K562 (cell line): ENCODE measurements around the gene NFAM1. TPM values are rescaled to one million over a fixed set of nuclear protein-coding genes. Genes with fewer than 3 reads are reported as not detected.

ENCODE experiments used
- CBX5 ChIP-seq: IDR thresholded peaks from 2 replicates; pipeline ENCODE4 v1.6.1; 2014; ENCODE audit warnings: low read depth, borderline replicate concordance
- CREM ChIP-seq: IDR thresholded peaks from 2 replicates; pipeline ENCODE4 v1.6.1; 2014; ENCODE audit warnings: antibody characterized with exemption, low read depth
- FOXK2 ChIP-seq, 2 experiments: fragments of 450-650 bp; IDR thresholded peaks in 1 of 2; conservative IDR thresholded peaks in 1 of 2; 2 replicates each; pipeline ENCODE4 v1.6.1; 2016; ENCODE audit warnings: low read depth in 2 of 2, mild to moderate bottlenecking in 1 of 2
- HDAC8 ChIP-seq: fragments of 450-650 bp; IDR thresholded peaks from 2 replicates; pipeline ENCODE4 v1.6.1; 2016; ENCODE audit warnings: mild to moderate bottlenecking, missing genetic modification characterization, moderate library complexity, missing compliant biosample characterization
- ILK ChIP-seq: fragments of 450-650 bp; IDR thresholded peaks from 2 replicates; pipeline ENCODE4 v1.6.1; 2016; ENCODE audit warnings: missing genetic modification characterization, low read depth, mild to moderate bottlenecking, missing compliant biosample characterization, moderate library complexity, borderline replicate concordance
- LARP7 ChIP-seq: fragments of 450-650 bp; IDR thresholded peaks from 2 replicates; pipeline ENCODE4 v1.6.1; 2016
- NFXL1 ChIP-seq: fragments of 450-650 bp; formaldehyde crosslinking; IDR thresholded peaks from 2 replicates; pipeline ENCODE4 v1.4.0; 2021; ENCODE audit warnings: mild to moderate bottlenecking
- NUFIP1 ChIP-seq: fragments of 450-650 bp; IDR thresholded peaks from 2 replicates; pipeline ENCODE4 v1.6.1; 2018; ENCODE audit not compliant: partially characterized antibody
- PRMT5 ChIP-seq: sonication (generic); formaldehyde crosslinking; IDR thresholded peaks from 2 replicates; pipeline ENCODE4 v1.5.0; 2020; ENCODE audit warnings: missing genetic modification reagents
- RAD21 ChIP-seq, 2 experiments: fragments of 250-450 bp in 1 of 2; fragments of 450-650 bp in 1 of 2; sonication (Bioruptor Pico) in 1 of 2; formaldehyde crosslinking in 1 of 2; IDR thresholded peaks in 1 of 2; conservative IDR thresholded peaks in 1 of 2; 2 replicates each; pipeline versions ENCODE4 v1.4.0 to v1.8.0; 2020 to 2022; ENCODE audit warnings: mild to moderate bottlenecking in 2 of 2, moderate library complexity in 1 of 2
- SP2 ChIP-seq: IDR thresholded peaks from 2 replicates; pipeline ENCODE4 v1.6.1; 2011; ENCODE audit warnings: mild to moderate bottlenecking, low read depth, low read length, moderate library complexity; ENCODE audit not compliant: poor library complexity, severe bottlenecking; ENCODE audit errors: extremely low read depth
- YBX1 ChIP-seq: fragments of 450-650 bp; IDR thresholded peaks from 2 replicates; pipeline ENCODE4 v1.7.1; 2016; ENCODE audit warnings: mild to moderate bottlenecking
- ZFP36 ChIP-seq: fragments of 150-350 bp; IDR thresholded peaks from 2 replicates; pipeline ENCODE4 v1.6.1; 2018; ENCODE audit warnings: low read length, low read depth; ENCODE audit not compliant: partially characterized antibody
- ZNF253 ChIP-seq: fragments of 250-450 bp; sonication (Bioruptor Pico); conservative IDR thresholded peaks from 2 replicates; pipeline ENCODE4 v1.6.1; 2021; ENCODE audit warnings: mild to moderate bottlenecking
- ZNF354B ChIP-seq: fragments of 250-450 bp; sonication (Bioruptor Pico); IDR thresholded peaks from 2 replicates; pipeline ENCODE4 v1.4.0; 2020
- ZNF384 ChIP-seq: IDR thresholded peaks from 2 replicates; pipeline ENCODE4 v1.6.1; 2012; ENCODE audit warnings: low read depth, low read length, improper control_type of control experiment
- ZNF740 ChIP-seq, 3 experiments: fragments of 200-800 bp in 1 of 3; sonication (Bioruptor generic) in 1 of 3; sonication (generic) in 1 of 3; formaldehyde crosslinking in 1 of 3; IDR thresholded peaks; 2 replicates each; pipeline versions ENCODE4 v1.6.1 to v1.8.0; 2016 to 2022; ENCODE audit warnings: mild to moderate bottlenecking in 2 of 3, missing compliant biosample characterization in 2 of 3, missing genetic modification characterization in 2 of 3, missing genetic modification reagents in 1 of 3
- polyA plus RNA-seq, 8 experiments: library from polyadenylated mRNA; depleted of rRNA in 4 of 8; stranded (reverse) in 5 of 8; unstranded in 3 of 8; fragments of >200 nt; fragmentation: Nextera tagmentation in 2 of 8; fragmentation: Illumina TruSeq in 1 of 8; extraction: Ambion mirVana in 2 of 8; extraction: Trizol in 1 of 8; gene quantifications; 2 replicates each; pipeline versions ENCODE4 v1.2.1 to v1.2.3, GENCODE V29; 2011 to 2014; ENCODE audit warnings: inconsistent platforms in 1 of 8, missing spikeins in 1 of 8
- total RNA-seq, 7 experiments: library from RNA; depleted of rRNA in 6 of 7; stranded (reverse); fragments of >200 nt in 6 of 7; fragmentation: Illumina TruSeq in 2 of 7; extraction: Trizol in 2 of 7; gene quantifications; 2 replicates each; pipeline versions ENCODE4 v1.2.1 to v1.2.3, GENCODE V29; 2011 to 2021; ENCODE audit warnings: low replicate concordance in 1 of 7
- TF ChIP-seq, protein P1 (sequence below): fragments of 250-450 bp; sonication (Bioruptor Pico); IDR thresholded peaks from 2 replicates; pipeline ENCODE4 v1.8.0; 2021; ENCODE audit warnings: moderate library complexity, mild to moderate bottlenecking, inconsistent platforms
- TF ChIP-seq, protein P2 (sequence below): fragments of 450-650 bp; IDR thresholded peaks from 2 replicates; pipeline ENCODE4 v1.6.1; 2014; ENCODE audit warnings: low read depth, mild to moderate bottlenecking, moderate library complexity, borderline replicate concordance

The NFAM1 gene
- total and polyA plus RNA-seq, 9 of the 15 experiments (the other 6 are each of a cell fraction or from before 2014, with no cell fraction given): 0.01 to 0.18 (median 0.03) TPM; not detected in 5

DNA sequence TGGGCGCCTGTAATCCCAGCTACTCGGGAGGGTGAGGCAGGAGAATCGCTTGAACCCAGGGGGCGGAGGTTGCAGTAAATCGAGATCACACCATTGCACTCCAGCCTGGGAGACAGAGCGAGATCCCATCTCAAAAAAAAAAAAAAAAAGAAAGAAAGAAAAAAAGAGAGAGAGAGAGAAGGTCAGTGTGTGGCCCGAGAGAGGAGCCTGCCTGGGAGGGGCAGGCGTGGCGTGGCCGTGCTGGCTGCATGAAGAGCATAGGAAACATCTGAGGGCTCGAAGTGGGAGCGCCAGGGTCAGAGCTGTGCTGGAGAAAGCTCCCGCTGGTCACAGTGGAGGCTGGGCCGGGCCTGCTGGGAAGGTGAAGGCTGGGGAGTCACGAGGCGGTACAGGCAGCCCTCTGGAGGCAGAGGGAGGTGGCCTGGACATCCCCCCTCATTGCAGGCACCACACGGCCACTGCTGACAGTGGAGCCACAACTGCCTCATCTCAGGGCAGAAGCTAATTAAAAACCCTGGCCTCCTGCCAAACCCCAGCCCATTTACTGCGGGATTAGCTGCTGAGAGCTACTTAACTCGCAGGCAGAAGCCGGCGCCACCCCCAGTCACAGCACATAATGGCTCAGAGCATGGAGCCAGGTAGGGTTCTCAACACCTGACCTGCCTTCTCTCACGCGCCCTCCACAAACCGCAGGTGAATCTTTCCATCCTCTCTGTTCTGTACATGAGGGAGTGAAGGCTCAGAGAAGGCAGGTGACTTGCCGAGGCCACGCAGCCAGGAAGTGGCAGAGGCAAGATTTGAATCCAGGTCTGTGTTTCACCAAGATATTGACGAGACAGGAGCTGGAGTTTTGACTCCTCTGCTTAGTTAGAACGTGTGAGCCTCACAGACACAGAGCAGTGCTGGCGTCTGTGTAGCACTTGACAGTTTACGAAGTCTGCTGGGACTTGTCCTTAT, 32.6 kb downstream of the NFAM1 start (continued):
- no peak for TF ChIP-seq ILK
- TF ChIP-seq ZFP36: no peak
- no peak for TF ChIP-seq CREM
- TF ChIP-seq CBX5: no peak
- TF ChIP-seq PRMT5 (CRISPR knock-in tag): no peak
- no peak for TF ChIP-seq ZNF740 (CRISPR knock-in tag; IDR thresholded peaks at IDR 0.05)
- TF ChIP-seq ZNF740 (tag; IDR thresholded peaks at IDR 0.05): no peak
- TF ChIP-seq ZNF354B (CRISPR knock-in tag): no peak
- TF ChIP-seq FOXK2 (conservative IDR thresholded peaks at IDR 0.05 in 1 of 2, IDR thresholded peaks at IDR 0.05 in 1 of 2; ENCODE audit: low read depth in 2 of 2): no peak
- no peak for TF ChIP-seq LARP7
- no peak for TF ChIP-seq HDAC8 (tag)
- TF ChIP-seq, protein P1, sequence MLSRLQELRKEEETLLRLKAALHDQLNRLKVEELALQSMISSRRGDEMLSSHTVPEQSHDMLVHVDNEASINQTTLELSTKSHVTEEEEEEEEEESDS (CRISPR knock-in tag): no peak
- TF ChIP-seq SP2: no peak
- no peak for TF ChIP-seq NFXL1
- TF ChIP-seq YBX1: no peak
- TF ChIP-seq NUFIP1: no peak
- TF ChIP-seq, protein P2, sequence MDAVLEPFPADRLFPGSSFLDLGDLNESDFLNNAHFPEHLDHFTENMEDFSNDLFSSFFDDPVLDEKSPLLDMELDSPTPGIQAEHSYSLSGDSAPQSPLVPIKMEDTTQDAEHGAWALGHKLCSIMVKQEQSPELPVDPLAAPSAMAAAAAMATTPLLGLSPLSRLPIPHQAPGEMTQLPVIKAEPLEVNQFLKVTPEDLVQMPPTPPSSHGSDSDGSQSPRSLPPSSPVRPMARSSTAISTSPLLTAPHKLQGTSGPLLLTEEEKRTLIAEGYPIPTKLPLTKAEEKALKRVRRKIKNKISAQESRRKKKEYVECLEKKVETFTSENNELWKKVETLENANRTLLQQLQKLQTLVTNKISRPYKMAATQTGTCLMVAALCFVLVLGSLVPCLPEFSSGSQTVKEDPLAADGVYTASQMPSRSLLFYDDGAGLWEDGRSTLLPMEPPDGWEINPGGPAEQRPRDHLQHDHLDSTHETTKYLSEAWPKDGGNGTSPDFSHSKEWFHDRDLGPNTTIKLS: no peak
- peak; percentile 64 for TF ChIP-seq ZNF384
- TF ChIP-seq ZNF253 (CRISPR knock-in tag): no peak
- TF ChIP-seq RAD21 (CRISPR knock-in tag; conservative IDR thresholded peaks at IDR 0.05 in 1 of 2, IDR thresholded peaks at IDR 0.05 in 1 of 2): peak in 1 of 2 experiments; percentile 29; a peak in 1 of 4 replicates
